RWPE1 (cell line): Measurements from ENCODE around the gene FCHSD2.

Experiments used
- CTCF ChIA-PET: fragments of 350-600 bp; sonication (Branson Sonifier 250); formaldehyde crosslinking; extraction: SDS; loops from one replicate; lab custom pipeline; 2021; lab: Yijun Ruan, JAX
- POLR2A ChIA-PET: fragments of 400-600 bp; formaldehyde crosslinking; extraction: SDS; loops from one replicate; lab custom pipeline; 2020; ENCODE audit warnings: antibody characterized with exemption; ENCODE audit not compliant: low non-redundant PET; lab: Yijun Ruan, JAX
- DNase-seq: peaks from one replicate; pipeline ENCODE4 v3.0.0; 2012; ENCODE audit warnings: low spot score
- H3K27ac ChIP-seq: fragments of 450-650 bp; 2 replicates; pipeline ENCODE4 v1.5.1; 2017
- TF ChIP-seq, protein P1 (sequence below): fragments of 450-650 bp; conservative IDR thresholded peaks from 2 replicates; pipeline ENCODE4 v1.5.1; 2017; ENCODE audit warnings: low read depth, mild to moderate bottlenecking

Gene FCHSD2

DNA sequence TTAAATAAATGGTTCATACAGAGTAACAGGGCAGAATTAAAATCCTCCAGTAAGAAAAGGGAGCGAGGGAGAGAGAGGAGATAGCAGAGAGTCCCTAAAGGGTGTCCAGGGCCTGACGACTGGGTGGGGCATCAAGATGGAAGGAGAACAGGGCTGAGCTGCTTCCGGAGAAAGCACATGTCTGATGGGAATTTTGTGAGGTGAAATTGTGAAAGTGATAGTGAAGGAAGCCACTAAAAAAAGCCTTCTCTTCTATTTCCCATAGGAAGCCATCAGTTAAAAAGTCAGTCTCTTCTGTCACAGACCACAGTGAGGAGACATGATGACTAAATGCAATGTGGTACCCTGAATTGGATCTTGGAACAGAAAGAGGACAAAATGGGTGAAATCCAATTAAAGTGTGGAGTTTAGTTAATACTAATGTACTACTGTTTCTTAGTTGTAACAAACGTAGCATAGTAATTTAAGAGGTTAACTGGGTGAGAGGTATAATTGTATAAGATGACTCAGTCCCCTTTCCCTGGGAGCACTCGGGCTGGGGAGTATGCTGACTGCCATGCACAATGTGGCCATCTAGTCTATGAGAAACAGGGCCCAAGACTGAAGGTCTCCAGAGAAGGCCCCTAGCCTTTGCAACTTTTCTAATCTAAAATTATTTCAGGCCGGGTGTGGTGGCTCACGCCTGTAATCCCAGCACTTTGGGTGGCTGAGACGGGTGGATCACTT is 29.5 kb upstream of the FCHSD2 start:
- DNase-seq: no peak
- H3K27ac ChIP-seq: no peak overlapping the region
- POLR2A ChIA-PET: interaction anchor here (0.7 kb wide), 1 partner anchor 11 kb away, joined by 5 read pairs; no protein-coding TSS in a partner anchor
- TF ChIP-seq, protein P1, sequence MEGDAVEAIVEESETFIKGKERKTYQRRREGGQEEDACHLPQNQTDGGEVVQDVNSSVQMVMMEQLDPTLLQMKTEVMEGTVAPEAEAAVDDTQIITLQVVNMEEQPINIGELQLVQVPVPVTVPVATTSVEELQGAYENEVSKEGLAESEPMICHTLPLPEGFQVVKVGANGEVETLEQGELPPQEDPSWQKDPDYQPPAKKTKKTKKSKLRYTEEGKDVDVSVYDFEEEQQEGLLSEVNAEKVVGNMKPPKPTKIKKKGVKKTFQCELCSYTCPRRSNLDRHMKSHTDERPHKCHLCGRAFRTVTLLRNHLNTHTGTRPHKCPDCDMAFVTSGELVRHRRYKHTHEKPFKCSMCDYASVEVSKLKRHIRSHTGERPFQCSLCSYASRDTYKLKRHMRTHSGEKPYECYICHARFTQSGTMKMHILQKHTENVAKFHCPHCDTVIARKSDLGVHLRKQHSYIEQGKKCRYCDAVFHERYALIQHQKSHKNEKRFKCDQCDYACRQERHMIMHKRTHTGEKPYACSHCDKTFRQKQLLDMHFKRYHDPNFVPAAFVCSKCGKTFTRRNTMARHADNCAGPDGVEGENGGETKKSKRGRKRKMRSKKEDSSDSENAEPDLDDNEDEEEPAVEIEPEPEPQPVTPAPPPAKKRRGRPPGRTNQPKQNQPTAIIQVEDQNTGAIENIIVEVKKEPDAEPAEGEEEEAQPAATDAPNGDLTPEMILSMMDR: no peak
- CTCF ChIA-PET: no interaction called here

DNA sequence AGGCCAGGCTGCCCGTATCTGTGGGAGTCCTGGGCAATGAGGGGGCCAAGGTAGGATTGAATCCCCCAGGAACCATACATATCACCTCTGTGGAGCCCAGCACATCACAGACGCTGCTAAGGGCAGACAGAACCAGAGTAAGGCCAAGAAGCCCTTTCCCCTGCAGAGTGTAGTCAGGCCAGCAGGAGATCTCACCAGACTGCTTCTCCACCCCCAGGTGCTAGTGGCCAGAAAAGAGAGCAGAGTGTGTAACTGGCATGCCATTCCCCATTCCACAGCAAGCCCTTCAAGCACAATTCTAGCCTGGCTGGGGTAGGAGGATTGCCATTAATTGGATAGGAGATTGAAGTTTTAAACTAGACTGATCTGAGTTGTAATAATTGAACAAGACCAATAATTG is 28.0 kb upstream of the FCHSD2 start:
- no peak overlapping the region for H3K27ac ChIP-seq
- POLR2A ChIA-PET: interaction anchor here (0.6 kb wide), 1 partner anchor 78 kb away, joined by 7 read pairs; no protein-coding TSS in a partner anchor
- CTCF ChIA-PET: interaction anchor here (0.6 to 0.9 kb wide), 2 partner anchors 28 to 56 kb away, joined by 4 to 5 read pairs; no protein-coding TSS in a partner anchor
- TF ChIP-seq, protein P1: no peak
- DNase-seq: no peak

DNA sequence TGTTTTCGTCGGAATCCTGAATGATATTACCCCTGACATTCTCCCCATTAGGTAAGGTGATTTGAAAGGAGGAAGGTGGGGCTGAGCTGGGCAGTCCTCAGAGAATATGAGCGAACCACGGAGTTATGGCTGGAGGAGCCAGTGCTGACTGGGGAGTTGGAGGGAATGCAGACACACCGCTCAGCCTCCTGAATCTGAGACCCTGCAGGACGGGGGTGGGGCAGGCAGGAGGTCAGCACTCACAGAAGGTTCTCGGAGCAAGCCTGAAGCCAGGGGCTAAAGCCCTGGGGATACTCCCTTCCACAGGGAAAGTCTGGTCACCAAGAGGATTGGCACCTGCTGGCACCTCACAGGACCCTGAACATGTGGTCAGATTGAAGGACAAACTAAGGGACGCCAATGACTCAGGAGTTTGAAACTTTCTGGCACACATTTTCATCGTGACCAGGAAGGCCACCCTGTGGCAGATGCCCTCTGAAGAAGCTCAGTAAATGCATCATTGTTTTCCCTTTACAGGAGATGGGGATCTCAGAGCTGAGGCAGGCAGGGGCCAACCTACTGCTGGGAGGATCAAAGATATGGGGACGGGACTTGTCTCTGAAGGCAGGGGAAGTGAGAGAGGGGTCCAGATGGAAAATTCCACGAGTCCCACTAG is 26.9 kb upstream of the FCHSD2 start:
- no peak for DNase-seq
- ChIA-PET POLR2A (no interaction called here), CTCF (interaction anchor here (0.6 to 0.7 kb wide), 3 partner anchors 12 to 540 kb away, joined by 4 read pairs; no protein-coding TSS in a partner anchor)
- no peak overlapping the region for H3K27ac ChIP-seq
- TF ChIP-seq, protein P1: no peak

DNA sequence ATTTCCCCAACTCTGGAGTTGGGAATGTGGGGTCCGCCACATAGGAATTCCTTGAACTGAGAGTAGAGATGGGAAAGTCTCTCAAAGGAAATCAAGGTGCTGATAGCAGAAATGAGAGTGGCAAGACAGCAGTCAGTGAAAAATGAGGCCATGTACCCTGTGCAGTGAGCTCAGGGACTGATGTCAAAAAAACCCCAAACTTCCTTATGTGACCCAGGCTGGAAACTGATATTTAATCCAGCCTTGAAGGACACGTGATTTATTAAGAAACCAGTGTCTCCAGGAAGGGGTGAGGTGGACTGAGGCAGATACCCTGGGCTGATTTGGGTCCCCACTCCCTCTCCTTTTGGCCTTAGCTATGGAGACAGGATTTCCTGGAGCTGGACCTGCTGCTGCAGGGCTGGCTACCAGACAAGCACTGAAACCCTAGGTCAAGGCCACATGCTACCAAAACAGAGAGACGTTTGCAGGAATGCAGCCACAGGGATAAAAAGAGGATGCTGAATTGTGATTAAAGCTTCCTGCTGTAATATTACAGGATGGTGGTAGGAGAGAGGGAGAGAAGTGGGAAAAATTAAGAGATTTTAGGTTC is 25.3 kb upstream of the FCHSD2 start:
- ChIA-PET CTCF (no interaction called here), POLR2A (no interaction called here)
- TF ChIP-seq, protein P1: no peak
- no peak for DNase-seq
- H3K27ac ChIP-seq: no peak overlapping the region

DNA sequence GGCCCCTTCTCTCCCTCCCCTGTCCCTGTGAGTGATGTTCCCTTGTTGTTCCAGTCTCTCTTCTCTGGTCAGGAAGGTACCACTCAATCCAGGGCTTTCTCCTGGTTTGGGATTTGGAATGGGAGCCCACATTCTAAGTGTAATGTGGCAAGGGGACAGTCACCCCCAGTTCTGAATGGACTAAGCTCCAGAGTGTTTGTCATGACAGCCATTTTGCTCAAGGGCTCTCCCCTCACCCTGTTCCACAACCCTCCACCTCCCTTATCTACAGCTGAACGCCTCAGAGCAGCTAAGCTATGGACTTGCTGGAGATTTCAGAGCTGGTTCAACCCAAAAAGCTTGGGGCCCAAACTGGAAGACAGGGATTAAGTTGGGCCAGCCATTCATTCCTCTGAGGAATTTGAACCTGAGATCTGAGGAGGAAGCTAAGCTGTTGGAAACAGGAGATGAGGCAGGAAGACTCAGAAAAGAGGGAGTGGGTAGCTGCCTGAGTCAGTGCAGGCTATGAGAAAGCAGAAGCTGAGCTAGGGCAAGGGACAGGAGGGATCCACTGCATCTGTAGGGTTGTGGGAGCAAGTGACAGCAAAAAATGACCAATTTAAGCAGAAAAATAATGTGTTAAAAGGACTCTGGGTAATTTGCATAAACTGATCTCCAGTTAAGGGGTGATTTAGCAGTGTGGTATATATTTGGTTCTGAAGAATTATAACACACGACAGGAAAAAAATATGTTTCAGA is 22.9 kb upstream of the FCHSD2 start:
- ChIA-PET CTCF (interaction anchor here (0.6 to 1.3 kb wide), 4 partner anchors 12 to 194 kb away, joined by 3 to 6 read pairs (median 4); no protein-coding TSS in a partner anchor), POLR2A (interaction anchor here (0.8 kb wide), 1 partner anchor 23 kb away, joined by 5 read pairs; the partner anchor contains the start of gene FCHSD2)
- TF ChIP-seq, protein P1: no peak
- no peak for DNase-seq
- H3K27ac ChIP-seq: no peak overlapping the region
